BLaER1 treated with 17β-estradiol and CSF1 and Interleukin-3, amounts not matched to agents 10 nM and 100 nM (cell line): ENCODE results near the gene SEMA3C.

ENCODE experiments used
- H3K27ac ChIP-seq, 11 experiments: shearing (Covaris generic); formaldehyde crosslinking; 2 replicates each; pipeline ENCODE4 v1.8.1; 2022
- H3K27me3 ChIP-seq, 11 experiments: shearing (Covaris generic); formaldehyde crosslinking; 2 replicates each; pipeline ENCODE4 v1.8.1; 2022
- H3K36me3 ChIP-seq, 11 experiments: shearing (Covaris generic); formaldehyde crosslinking; 2 replicates each; pipeline ENCODE4 v1.8.1; 2022
- H3K4me1 ChIP-seq, 10 experiments: shearing (Covaris generic); formaldehyde crosslinking; 2 replicates each; pipeline ENCODE4 v1.8.1; 2022
- H3K4me2 ChIP-seq, 11 experiments: shearing (Covaris generic); formaldehyde crosslinking; 2 replicates each; pipeline ENCODE4 v1.8.1; 2022
- H3K4me3 ChIP-seq, 10 experiments: shearing (Covaris generic); formaldehyde crosslinking; 2 replicates each; pipeline ENCODE4 v1.8.1; 2022
- H3K9ac ChIP-seq, 11 experiments: shearing (Covaris generic); formaldehyde crosslinking; 2 replicates each; pipeline ENCODE4 v1.8.1; 2022
- H3K9me3 ChIP-seq, 11 experiments: shearing (Covaris generic); formaldehyde crosslinking; replicated peaks in 1 of 11; 2 replicates each; pipeline ENCODE4 v1.8.1; 2022
- H4K20me1 ChIP-seq, 11 experiments: shearing (Covaris generic); formaldehyde crosslinking; 2 replicates each; pipeline ENCODE4 v1.8.1; 2022
- Cebpa-rat ChIP-seq, 11 experiments: shearing (Covaris generic); IDR thresholded peaks; 2 replicates each; pipeline ENCODE4 v1.8.1; 2022

The SEMA3C gene

DNA sequence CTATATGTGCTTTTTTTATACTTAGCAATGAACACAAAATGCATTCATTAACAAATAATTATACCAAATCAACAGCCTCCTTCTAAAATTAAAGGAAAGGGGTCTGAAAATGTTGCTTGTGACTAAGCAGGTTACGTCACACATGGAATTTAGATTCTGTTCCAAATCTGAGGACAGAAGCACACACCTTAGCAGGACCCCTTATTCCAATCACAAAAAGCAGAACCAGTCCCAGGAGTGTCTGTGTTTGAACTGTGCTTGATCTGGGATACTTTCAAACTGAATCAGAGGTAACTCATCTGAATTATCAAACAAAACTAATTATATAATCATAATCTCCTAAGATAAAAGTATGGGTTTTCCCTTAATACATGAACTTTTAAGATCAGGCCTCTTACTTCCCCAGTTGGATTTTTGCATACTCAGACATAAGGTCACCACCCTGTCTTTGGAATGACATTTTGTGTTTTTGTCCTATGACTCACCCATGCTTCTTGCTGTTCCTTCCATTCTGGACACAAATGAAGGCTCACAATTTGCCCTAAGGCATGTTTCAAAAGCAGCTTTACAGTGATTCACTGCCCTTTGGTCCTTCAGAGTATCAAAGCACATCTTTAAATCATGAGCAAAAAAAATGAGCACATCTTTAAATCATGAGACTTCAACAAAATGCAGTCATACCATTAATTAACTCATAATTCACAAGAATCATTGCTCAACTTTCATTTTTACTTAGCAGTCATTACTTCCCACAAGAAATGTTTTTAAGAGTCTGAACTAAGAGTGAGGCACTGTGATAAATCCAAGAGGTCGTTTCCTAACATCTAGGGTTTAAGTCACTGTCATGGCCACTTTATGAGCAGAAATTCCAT is 35.5 kb downstream of the SEMA3C start:
- peak overlapping the region in 3 of 11 experiments; percentile 0 to 44 (median 20); a peak in 3 of 22 replicates for H3K9ac ChIP-seq
- H3K4me3 ChIP-seq, result no peak overlapping the region
- H3K27ac ChIP-seq, result peak overlapping the region in 3 of 11 experiments; percentile 0 to 72 (median 67); a peak in 5 of 22 replicates
- H3K9me3 ChIP-seq, result no peaks in the 10 kb centered on the region
- no peaks in the 10 kb centered on the region for H3K27me3 ChIP-seq
- H3K36me3 ChIP-seq, result no peaks in the 10 kb centered on the region
- H3K4me1 ChIP-seq, result peaks cover 0 to 26% (median 0%) of the 10 kb centered on the region in 10 experiments; a peak in 5 of 20 replicates
- no peaks in the 10 kb centered on the region for H4K20me1 ChIP-seq
- no peak for TF ChIP-seq Cebpa-rat (IDR thresholded peaks at IDR 0.05)
- peak overlapping the region in 3 of 11 experiments; percentile 14 to 75 (median 59); a peak in 6 of 22 replicates for H3K4me2 ChIP-seq

GRCh38 chr7:80882213-80882801 is 36.5 kb downstream of the SEMA3C start:
- Histone ChIP-seq H3K27ac (no peak overlapping the region; a peak in 1 of 22 replicates), H3K36me3 (no peaks in the 10 kb centered on the region), H3K4me2 (no peak overlapping the region)

DNA sequence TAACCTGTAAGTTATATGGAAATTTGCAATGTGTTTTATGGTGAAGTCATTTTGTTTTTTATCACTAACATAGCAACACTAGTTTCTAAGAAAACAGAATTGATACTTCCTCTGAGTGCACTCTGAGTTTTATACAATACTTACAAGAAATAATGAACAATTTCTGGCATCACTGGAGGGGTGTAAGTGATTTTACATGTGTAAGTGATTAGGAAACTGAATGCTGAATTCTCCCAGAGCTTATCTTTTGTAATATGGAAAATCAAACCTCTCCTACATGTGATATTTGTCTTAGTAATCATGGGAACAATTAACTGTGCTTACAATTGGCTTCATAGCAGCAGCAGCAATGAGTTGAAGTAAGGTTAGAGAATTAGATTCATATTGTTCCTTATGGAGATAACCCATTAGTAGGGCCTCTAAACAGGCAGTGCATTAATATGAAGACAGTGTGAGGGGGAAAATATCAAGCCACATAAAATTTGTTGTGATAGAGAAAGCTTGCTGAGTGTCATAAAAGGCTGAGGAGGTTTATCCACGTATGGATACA is 37.4 kb downstream of the SEMA3C start:
- no peaks in the 10 kb centered on the region for H4K20me1 ChIP-seq
- no peak overlapping the region for H3K27ac ChIP-seq
- no peak for TF ChIP-seq Cebpa-rat (IDR thresholded peaks at IDR 0.05)
- no peaks in the 10 kb centered on the region for H3K36me3 ChIP-seq
- H3K9ac ChIP-seq, result no peak overlapping the region
- peaks cover 0 to 26% (median 0%) of the 10 kb centered on the region in 10 experiments; a peak in 5 of 20 replicates for H3K4me1 ChIP-seq
- no peak overlapping the region for H3K4me3 ChIP-seq
- H3K9me3 ChIP-seq, result no peaks in the 10 kb centered on the region
- no peaks in the 10 kb centered on the region for H3K27me3 ChIP-seq
- H3K4me2 ChIP-seq, result no peak overlapping the region

More at GRCh38 chr7:80882213-80882801, 36.5 kb downstream of the SEMA3C start:
- H3K4me3 ChIP-seq, result no peak overlapping the region
- H3K27me3 ChIP-seq, result no peaks in the 10 kb centered on the region
- no peak overlapping the region for H3K9ac ChIP-seq
- peaks cover 0 to 26% (median 0%) of the 10 kb centered on the region in 10 experiments; a peak in 5 of 20 replicates for H3K4me1 ChIP-seq
- H3K9me3 ChIP-seq, result no peaks in the 10 kb centered on the region
- no peaks in the 10 kb centered on the region for H4K20me1 ChIP-seq
- TF ChIP-seq Cebpa-rat (IDR thresholded peaks at IDR 0.05), result no peak

GRCh38 chr7:80879849-80880248 is 39.0 kb downstream of the SEMA3C start:
- H3K9ac ChIP-seq, result no peak overlapping the region
- no peaks in the 10 kb centered on the region for H3K9me3 ChIP-seq
- H3K4me2 ChIP-seq, result no peak overlapping the region
- no peaks in the 10 kb centered on the region for H3K36me3 ChIP-seq
- no peak overlapping the region for H3K27ac ChIP-seq
- H3K4me3 ChIP-seq, result no peak overlapping the region
- H3K27me3 ChIP-seq, result no peaks in the 10 kb centered on the region
- no peak for TF ChIP-seq Cebpa-rat (IDR thresholded peaks at IDR 0.05)
- peaks cover 0 to 26% (median 0%) of the 10 kb centered on the region in 10 experiments; a peak in 5 of 20 replicates for H3K4me1 ChIP-seq
- no peaks in the 10 kb centered on the region for H4K20me1 ChIP-seq

DNA sequence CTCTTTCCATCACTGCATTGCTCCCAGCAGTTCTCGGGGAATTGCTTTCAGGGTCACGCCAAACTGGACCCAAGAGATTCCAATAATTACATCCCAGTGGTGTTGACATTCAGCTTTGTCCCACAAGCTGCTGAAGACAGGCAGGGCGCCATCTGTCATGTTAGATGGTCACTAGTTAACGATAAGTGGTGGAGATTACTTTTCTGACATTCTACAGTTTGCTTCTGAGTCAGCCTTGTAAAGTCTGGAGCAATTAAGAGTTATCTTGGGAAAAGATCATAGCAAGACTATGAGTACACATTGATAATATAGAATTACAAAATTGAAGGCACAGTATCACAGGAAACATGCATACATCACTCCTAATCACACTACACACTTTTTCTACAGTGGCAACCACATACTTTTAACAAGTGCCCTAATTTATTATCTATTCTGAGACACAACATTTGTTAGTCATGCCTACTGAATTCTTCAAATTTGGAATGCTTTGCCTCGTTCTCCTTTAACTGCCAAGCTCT is 41.9 kb downstream of the SEMA3C start:
- Histone ChIP-seq H3K9me3 (no peaks in the 10 kb centered on the region), H3K4me1 (peaks cover 0 to 4% (median 0%) of the 10 kb centered on the region in 10 experiments; a peak in 1 of 20 replicates), H3K4me2 (no peak overlapping the region), H3K27me3 (no peaks in the 10 kb centered on the region), H3K27ac (no peak overlapping the region), H3K4me3 (no peak overlapping the region), H3K36me3 (no peaks in the 10 kb centered on the region), H3K9ac (no peak overlapping the region), H4K20me1 (no peaks in the 10 kb centered on the region)
- no peak for TF ChIP-seq Cebpa-rat (IDR thresholded peaks at IDR 0.05)

GRCh38 chr7:80875537-80876120 is 43.2 kb downstream of the SEMA3C start:
- Histone ChIP-seq H3K4me1 (peaks cover 0 to 3% (median 0%) of the 10 kb centered on the region in 10 experiments; a peak in 1 of 20 replicates), H3K4me3 (no peak overlapping the region), H3K9me3 (no peaks in the 10 kb centered on the region), H3K36me3 (no peaks in the 10 kb centered on the region), H3K4me2 (no peak overlapping the region), H3K27ac (no peak overlapping the region), H3K27me3 (no peaks in the 10 kb centered on the region), H3K9ac (no peak overlapping the region), H4K20me1 (no peaks in the 10 kb centered on the region)
- TF ChIP-seq Cebpa-rat (IDR thresholded peaks at IDR 0.05), result no peak

- Histone ChIP-seq H4K20me1 (no peaks in the 10 kb centered on the region), H3K27ac (no peak overlapping the region), H3K27me3 (no peaks in the 10 kb centered on the region), H3K9ac (no peak overlapping the region), H3K4me1 (no peaks in the 10 kb centered on the region), H3K36me3 (no peaks in the 10 kb centered on the region), H3K4me2 (no peak overlapping the region), H3K4me3 (no peak overlapping the region), H3K9me3 (no peaks in the 10 kb centered on the region)
- no peak for TF ChIP-seq Cebpa-rat (IDR thresholded peaks at IDR 0.05)
Measured at GRCh38 chr7:80873140-80873539, 45.7 kb downstream of the SEMA3C start.

DNA sequence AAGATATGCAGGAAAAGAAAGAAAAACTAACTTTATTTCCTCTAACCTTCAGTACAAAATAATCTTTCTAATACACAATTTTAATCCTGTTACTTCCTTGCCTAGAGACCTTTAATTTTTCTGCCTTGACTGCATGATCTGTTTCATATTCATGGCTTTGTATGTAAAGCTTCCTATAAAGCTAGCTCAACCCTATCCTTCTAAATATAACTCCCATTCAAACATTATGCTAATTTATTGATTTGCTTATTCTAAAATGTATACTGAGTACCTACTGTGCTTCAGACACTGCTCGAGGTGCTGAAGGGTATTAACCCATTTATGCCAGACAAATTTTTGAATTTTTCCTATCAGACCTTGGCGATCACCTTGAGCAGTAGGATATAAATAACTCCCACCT is 47.6 kb downstream of the SEMA3C start:
- no peak overlapping the region for H3K4me3 ChIP-seq

GRCh38 chr7:80870813-80871212 is 48.0 kb downstream of the SEMA3C start:
- Histone ChIP-seq H3K4me2 (no peak overlapping the region), H3K9me3 (no peaks in the 10 kb centered on the region), H3K9ac (no peak overlapping the region), H3K27me3 (no peaks in the 10 kb centered on the region), H3K27ac (no peak overlapping the region), H3K36me3 (no peaks in the 10 kb centered on the region), H3K4me3 (no peak overlapping the region), H4K20me1 (no peaks in the 10 kb centered on the region), H3K4me1 (no peaks in the 10 kb centered on the region)
- no peak for TF ChIP-seq Cebpa-rat (IDR thresholded peaks at IDR 0.05)

More for the DNA sequence above, 47.6 kb downstream of the SEMA3C start:
- no peaks in the 10 kb centered on the region for H3K4me1 ChIP-seq
- no peak overlapping the region for H3K27ac ChIP-seq
- H3K27me3 ChIP-seq, result no peaks in the 10 kb centered on the region
- H4K20me1 ChIP-seq, result no peaks in the 10 kb centered on the region
- no peaks in the 10 kb centered on the region for H3K36me3 ChIP-seq
- no peak overlapping the region for H3K4me2 ChIP-seq
- no peaks in the 10 kb centered on the region for H3K9me3 ChIP-seq
- H3K9ac ChIP-seq, result no peak overlapping the region
- TF ChIP-seq Cebpa-rat (IDR thresholded peaks at IDR 0.05), result no peak
